ENCODE measurements around the gene CMTM4. TPM values are rescaled to one million over a fixed set of nuclear protein-coding genes. Genes with fewer than 3 reads are reported as not detected.

Gene CMTM4
- total and polyA plus RNA-seq, 2 of the 4 experiments (the other 2 are of a cell fraction) = 9.0 to 14.5 TPM

DNA sequence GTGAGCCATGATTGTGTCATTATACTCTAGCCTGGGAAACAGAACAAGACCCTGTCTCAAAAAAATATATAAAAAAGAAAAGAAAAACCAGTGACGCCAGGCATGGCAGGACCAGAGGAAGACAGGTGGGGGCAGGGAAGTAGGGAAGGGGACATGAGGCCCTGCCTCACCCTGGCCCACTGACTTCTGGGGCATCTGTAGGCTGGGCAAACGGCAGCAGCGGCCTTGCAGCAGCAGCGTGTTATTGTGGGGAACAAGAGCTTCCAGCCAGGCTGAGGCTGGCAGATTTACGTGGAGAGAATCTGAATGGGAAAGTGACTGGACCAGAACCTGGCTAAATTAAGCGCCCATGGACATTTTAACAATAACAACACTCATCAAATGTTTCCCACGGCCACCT is 19.4 kb downstream of the CMTM4 start:
- Histone ChIP-seq H4K20me1 (ENCODE audit: insufficient read depth, low read length) (no peaks in the 10 kb centered on the region), H3K9me1 (ENCODE audit: insufficient read depth, low read length) (peaks cover 6% of the 10 kb centered on the region; the same call in 1 of the 2 replicates), H3K4ac (ENCODE audit: low read depth, low read length) (no peak overlapping the region), H3K27me3 (ENCODE audit: control insufficient read depth, insufficient read depth, low read length) (no peaks in the 10 kb centered on the region), H3K23ac (ENCODE audit: low read depth, low read length) (no peak overlapping the region), H4K5ac (ENCODE audit: low read depth, low read length) (no peak overlapping the region), H2BK120ac (ENCODE audit: low read depth, low read length) (no peak overlapping the region), H2AFZ (replicated peaks; ENCODE audit: low read length, poor library complexity) (no peak overlapping the region), H2BK20ac (ENCODE audit: low read depth, low read length) (no peak overlapping the region), H2AK5ac (ENCODE audit: low read depth, low read length) (no peak overlapping the region), H3K36me3 (ENCODE audit: control insufficient read depth, insufficient read depth, low read length) (no peaks in the 10 kb centered on the region), H3K14ac (replicated peaks; ENCODE audit: low read depth, low read length) (no peak overlapping the region), H3K27ac (ENCODE audit: insufficient read depth, low read length) (no peak overlapping the region), H3K4me1 (ENCODE audit: control insufficient read depth, insufficient read depth, low read length) (peaks cover 7% of the 10 kb centered on the region), H3K4me2 (ENCODE audit: low read depth, low read length) (no peak overlapping the region), H4K91ac (ENCODE audit: insufficient read depth, low read depth, low read length) (no peak overlapping the region), H3K9ac (ENCODE audit: low read depth, low read length) (no peak overlapping the region), H3K9me3 (ENCODE audit: control insufficient read depth, insufficient read depth, low read length) (no peaks in the 10 kb centered on the region), H2BK5ac (ENCODE audit: low read depth, low read length, poor library complexity, severe bottlenecking) (no peak overlapping the region), H2AK9ac (replicated peaks; ENCODE audit: low read depth, low read length, poor library complexity) (no peak overlapping the region), H2BK15ac (ENCODE audit: low read depth, low read length) (no peak overlapping the region), H4K8ac (ENCODE audit: low read depth in 2 of 2, low read length in 2 of 2) (no peak overlapping the region), H3K56ac (ENCODE audit: extremely low read depth, insufficient read depth, low read length) (no peak overlapping the region), H3K79me1 (ENCODE audit: low read depth in 1 of 2, low read length in 2 of 2) (peaks cover 3 to 31% of the 10 kb centered on the region in 2 experiments; a peak in 3 of 4 replicates), H3K4me3 (ENCODE audit: insufficient read depth, low read depth, low read length) (no peak overlapping the region), H3K18ac (ENCODE audit: low read depth, low read length) (no peak overlapping the region)
- in situ Hi-C loops (cut with MboI; ENCODE audit: low sequenced_read_pairs) (no loop called here), intact Hi-C loops (cut with micrococcal nuclease) (no loop called here), dilution Hi-C loops (cut with HindIII; ENCODE audit: low sequenced_read_pairs, unreplicated experiment) (no loop called here)
- DNase-seq (no peak), ATAC-seq (ENCODE audit: low read depth) (no peak)
- WGBS, 2 experiments (ENCODE audit: extremely low coverage in 2 of 2, insufficient read length in 1 of 2) = no CpG with 5 or more reads among the region's 7 CpGs
- no TSS peak for BruUV-seq (replicated peaks)
- CTCF ChIA-PET = no interaction called here
- TF ChIP-seq SMC3 (IDR thresholded peaks at IDR 0.05; ENCODE audit: low read depth, low read length) = no peak
- POLR2A ChIA-PET (ENCODE audit: unreplicated experiment) = no interaction called here

Measured in IMR-90 (cell line).